Nucleus accumbens (tissue), 56 donors: ENCODE measurements around the gene NKTR.
"Not testable (repeated sequence)": the region's sequence is repeated elsewhere in the genome, so short reads cannot be mapped to it uniquely, and the experiment has no call there.

Source experiments
- DNase-seq, 56 donors: peaks; one replicate each; lab custom pipeline; 2025; lab: John Stamatoyannopoulos, UW

Gene NKTR

DNA sequence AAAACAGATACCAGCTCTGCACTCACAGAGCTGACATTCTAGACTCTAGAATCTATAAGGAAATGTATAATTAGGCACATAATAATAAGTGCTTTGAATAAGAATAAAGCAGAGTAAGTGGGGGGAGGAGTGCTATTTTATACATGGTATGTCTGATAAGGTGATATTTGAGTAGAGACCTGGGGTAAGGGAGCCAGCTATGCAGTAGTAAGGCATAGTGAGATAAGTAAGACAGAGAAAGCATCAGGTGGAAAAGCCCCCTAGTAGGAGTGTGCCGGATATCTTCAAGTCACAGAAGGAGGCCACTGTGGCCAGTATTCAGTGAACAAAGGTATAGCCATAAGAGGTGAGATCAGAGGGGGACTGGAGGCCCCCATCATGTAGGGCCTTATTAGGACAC, 6.9 kb upstream of the NKTR start:
- DNase-seq: no peak

DNA sequence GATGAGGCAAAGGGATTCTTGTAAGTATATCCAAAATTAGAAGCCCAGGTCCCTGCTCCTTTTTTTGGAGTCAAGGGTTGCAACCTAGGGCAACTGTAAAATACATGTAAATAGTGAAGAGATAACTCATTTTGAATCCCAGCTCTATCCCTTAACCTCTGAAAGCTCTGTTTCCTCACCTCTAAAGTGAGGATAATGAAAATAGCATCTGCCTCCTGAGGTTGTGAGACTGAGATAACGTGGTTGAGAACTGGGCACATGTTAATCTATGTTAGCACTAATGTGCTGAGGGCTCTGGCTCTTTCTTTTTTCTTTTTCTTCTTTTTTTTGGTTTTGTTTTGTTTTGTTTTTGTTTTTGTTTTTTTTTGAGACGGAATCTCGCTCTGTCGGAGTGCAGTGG, 4.8 kb upstream of the NKTR start:
- DNase-seq: no peak

DNA sequence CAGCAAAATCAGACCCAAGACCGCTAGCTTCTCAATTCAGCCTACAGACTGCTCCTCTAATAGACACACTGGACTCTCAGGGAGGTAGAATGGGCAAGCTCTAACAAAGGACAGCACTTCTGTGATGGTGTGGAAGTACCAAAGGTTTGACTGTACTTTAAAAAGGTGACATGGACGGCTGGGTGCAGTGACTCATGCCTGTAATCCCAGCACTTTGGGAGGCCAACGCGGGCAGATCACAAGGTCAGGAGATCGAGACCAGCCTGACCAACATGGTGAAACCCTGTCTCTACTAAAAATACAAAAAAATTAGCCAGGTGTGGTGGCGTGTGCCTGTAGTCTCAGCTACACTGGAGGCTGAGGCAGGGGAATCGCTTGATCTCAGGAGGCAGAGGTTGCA, 3.4 kb upstream of the NKTR start:
- not testable (repeated sequence) for DNase-seq

DNA sequence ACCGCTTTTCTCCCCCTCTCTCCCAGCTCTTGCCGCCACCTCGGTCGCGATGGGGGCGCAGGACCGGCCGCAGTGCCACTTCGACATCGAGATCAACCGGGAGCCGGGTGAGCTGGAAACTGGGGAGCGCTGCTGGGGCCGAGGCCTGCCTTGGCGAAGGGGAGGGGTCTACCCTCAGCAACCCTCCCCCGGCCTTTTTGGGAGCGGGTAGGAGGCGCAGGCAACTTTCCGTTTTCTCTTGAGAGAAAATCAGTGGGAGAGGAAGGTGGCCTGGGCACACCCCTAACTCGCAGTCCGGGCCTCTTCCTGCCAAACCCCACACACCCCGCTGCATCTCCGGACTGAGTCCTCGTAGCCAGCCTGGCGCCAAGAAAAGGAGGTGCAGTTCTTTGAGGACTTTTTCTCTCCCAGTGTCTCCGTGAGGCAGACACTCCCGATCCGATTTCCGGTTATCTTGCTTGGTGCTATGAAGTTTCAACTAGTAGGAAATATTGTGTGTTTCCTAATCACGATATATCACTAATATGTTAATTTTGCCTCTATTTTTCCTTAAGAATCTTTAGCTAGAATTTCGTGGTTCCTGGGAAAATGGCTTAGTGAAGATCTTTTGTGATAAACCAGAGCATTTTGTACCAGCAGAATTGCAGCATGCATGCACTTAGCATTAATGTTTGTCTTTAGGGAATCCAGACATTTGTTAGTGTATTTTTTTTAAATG, 631 bp downstream of the NKTR start:
- peak in 40 of 56 donors; percentile 10 to 81 (median 64) for DNase-seq

DNA sequence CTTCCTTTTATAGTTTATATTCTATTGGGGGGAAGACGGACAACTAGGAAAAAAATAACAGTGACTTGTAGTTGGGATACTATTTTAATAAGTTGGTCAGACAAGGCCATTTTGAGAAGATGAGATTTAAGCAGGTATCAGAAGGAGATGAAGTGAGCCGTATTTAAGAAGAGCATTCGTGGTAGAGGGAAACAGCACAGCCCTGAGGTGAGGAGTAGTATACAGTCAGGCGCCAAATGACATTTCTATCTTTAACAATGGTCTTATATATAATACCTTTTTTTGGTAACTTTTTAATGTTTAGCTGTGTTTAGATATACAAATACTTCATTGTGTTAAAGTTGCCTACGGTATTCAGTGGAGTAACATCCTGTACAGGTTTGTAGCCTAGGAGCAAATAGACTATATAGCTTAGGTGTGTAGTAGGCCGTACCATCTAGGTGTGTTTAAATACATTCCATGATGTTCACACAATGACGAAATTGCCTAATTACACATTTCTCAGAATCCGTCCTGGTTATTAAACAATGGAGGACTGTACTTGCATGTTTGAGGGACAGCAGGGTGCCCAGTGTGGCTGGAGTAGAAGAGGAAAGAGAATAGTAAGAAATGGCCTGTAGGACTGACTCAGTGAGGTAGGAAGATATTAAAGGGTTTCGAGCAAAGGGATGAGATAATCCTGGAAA, 1.6 kb downstream of the NKTR start:
- no peak for DNase-seq

DNA sequence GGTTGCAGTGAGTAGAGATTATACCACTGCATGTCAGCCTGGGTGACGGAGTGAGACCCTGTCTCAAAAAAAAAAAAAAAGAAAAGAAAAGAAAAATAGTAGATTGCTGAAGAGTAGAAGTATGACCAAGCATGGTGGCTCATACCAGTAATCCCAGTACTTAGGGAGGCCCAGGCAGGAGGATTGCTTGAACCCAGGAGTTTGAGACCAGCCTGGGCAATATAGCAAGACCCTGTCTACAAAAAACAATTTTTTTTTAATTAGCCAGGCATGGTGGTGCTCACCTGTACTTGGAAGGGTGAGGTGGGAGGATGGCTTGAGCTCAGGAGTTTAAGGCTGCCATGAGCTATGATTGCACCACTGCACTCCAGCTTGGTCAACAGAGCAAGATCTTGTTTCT, 2.5 kb downstream of the NKTR start:
- no peak for DNase-seq

DNA sequence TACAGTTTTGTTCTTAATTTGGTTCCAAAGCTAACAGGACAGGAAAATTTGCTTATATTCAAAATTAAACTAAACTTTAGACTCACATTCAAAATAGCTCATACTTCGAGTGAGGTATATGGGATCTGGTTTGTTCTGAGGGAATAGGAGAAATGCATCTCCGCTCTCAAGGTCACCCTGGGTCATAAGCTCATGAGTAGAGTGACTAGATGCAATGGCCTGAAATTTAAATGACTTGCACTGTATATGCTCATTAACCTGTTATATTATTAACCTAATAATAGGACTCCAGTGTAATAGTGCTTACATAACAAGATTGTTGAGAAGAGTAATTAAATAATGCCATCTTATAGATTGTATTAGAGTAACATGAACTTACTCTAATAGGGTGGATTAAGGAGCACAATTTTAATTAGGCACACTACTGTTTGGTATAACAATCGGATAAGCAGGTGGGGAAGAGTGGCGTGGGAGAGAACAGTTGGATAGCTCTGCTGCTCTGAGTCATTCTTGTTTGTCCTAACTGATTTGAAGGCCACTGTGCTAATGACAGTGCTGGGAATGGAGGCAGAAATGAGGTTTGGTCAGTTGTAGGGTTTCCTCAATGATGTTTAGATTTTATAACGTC, 5.2 kb downstream of the NKTR start:
- peak in 2 of 56 donors; percentile 7 to 49 for DNase-seq

DNA sequence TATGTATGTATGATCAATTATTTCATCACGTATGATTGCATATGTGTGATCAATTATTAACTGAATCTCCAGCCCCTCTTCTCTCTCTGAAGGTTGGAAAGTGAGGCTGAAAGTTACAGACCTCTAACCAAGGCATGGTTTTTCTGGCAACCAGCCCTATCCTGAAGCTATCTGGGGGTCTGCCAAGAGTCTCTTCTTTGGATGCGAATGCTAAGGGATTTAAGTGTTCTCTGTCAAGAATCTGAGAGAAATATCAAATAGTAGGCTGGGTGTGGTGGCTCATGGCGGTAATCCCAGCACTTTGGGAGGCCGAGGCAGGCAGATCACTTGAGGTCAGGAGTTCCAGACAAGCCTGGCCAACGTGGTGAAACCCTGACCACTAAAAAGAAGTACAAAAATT, 8.1 kb downstream of the NKTR start:
- peak in 1 of 56 donors; percentile 7 for DNase-seq

DNA sequence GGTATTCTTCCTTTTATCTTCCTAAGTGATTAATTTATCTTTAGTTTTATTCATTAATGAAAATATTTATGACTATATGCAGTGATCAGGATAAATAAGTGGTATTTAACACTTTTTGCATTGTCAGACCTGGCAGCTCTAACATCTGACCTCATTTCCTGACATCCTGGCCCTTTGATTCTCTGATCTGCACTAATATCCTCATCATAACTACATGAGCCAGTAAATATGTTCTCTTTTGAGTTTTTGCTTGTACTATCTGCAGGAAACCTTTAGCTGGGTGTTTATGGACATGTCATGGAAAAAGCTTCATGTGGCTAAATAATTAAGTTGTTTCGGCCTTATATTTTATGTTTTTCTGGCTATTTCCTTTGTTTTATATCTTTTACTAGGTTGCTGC, 10.5 kb downstream of the NKTR start:
- no peak for DNase-seq

DNA sequence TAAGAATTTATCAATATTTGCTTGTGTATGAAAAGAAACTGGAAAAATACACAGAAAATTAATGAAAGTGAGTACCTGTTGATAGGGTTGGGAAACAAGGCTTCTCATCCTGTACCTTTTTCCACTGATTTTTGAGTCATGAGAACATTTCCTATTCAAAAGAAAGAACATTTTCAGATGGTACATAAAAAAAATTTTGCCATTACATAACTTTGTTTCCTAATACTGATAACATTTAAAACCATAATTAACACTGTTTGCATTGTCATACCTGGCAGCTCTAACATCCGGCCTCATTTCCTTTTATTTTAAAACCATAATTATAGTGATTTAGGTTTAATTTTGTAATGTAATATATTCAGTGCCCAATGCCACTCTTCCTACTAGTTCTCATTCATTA, 11.7 kb downstream of the NKTR start:
- no peak for DNase-seq

DNA sequence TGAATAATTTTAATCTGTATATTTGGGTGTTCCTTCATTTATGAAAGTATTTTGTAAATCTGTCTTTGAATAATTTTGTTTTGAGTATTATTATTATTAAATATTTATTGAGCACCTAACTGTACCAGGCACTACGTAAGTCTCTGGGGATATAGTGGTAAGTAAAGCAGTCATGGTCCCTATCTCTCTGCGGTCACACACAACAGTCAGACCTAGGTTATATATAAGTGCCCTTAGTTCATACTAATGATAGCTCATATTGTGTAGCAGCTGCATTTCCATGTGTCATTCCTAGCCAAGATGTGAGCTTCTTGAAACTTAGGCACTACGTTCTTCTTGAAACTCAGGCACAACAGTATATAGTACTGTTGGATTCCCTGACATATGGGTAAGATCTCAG, 12.4 kb downstream of the NKTR start:
- DNase-seq: no peak

DNA sequence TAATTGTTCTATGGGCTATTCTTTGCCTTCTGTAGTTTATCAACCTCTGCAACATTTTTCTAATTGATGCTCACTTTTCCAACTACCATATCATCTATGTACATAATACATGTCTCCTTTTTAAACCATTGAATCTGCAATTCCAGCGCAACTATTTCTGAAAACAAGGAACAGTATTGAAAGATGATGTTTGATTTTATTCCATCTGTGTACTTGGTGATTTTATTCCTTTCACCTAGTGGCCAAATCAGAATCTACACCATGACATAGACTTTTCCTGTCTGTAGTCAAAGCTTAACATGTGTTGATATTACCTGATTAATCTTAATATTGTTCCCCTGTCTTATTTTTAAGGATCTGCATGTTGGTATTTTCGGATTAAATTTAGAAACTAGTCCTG, 13.0 kb downstream of the NKTR start:
- DNase-seq: no peak

DNA sequence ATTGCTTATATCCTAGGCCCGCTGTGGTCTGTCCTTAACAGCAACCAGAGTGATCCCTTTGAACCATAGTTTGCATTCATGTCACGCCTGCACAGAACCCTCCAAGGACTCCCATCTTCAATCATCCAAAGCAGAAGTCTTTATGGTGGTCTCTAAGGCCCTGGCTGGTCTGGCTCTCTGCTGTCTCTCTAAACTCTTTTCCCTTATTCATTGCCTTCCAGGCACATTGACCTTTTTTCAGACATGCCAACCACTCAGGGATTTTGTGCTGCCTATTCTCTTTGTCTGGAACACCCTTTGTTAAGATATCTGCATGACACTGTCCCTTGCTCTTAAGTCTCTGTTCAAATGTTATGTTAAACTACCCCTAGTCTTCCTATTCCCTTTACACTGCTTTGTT, 31.1 kb downstream of the NKTR start:
- DNase-seq: no peak

DNA sequence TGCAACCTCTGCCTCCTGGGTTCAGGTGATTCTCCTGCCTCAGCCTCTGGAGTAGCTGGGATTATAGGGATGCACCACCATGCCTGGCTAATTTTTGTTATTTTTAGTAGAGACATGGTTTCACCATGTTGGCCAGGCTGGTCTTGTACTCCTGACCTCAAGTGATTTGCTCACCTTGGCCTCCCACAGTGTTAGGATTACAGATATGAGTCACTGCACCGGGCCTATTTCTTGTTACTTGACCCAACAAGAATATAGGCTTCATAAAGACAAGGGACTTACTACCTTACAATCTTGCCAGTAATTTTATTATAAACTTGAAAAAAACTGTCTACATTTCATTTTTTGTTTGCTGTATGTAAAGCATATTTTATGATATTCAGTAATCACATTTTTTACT, 31.7 kb downstream of the NKTR start:
- DNase-seq: no peak

DNA sequence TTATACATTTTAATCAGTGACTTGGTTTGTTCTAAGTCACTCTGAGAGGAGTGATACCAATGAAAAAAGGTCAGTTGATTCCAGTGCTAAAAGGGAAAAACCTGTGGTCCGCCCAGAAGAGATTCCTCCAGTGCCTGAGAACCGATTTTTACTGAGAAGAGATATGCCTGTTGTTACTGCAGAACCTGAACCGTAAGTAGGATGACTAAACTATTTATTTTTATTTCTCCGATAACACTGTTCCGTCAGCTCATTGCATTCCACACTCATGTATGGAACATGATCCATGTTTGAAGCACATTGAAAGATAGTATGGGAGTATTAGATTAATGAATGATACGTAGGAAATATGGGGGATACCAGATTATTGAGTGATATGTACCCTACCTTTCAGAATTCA, 33.1 kb downstream of the NKTR start:
- DNase-seq: no peak

DNA sequence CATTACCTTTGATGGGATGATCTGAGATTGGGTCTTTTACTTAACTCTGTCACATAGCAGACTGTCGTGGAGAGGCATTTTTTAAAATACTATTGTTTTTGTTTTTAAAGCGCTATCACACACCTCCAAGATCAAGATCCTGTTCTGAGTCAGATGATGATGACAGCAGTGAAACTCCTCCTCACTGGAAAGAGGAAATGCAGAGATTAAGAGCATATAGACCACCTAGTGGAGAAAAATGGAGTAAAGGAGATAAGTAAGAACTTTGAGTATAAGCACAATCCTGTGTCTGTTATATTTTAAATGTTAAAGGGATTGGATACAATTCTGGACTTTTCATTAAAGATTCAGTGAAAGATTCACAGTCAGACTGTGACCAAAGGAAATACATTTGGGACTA, 34.6 kb downstream of the NKTR start:
- no peak for DNase-seq

DNA sequence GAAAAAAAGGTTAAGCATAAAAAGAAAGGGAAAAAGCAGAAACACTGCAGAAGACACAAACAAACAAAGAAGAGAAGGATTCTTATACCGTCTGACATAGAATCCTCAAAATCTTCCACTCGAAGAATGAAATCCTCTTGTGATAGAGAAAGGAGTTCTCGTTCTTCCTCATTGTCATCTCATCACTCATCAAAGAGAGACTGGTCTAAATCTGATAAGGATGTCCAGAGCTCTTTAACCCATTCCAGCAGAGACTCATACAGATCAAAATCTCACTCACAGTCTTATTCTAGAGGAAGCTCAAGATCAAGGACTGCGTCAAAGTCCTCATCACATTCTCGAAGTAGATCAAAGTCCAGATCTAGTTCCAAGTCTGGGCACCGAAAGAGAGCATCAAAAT, 36.5 kb downstream of the NKTR start:
- no peak for DNase-seq

DNA sequence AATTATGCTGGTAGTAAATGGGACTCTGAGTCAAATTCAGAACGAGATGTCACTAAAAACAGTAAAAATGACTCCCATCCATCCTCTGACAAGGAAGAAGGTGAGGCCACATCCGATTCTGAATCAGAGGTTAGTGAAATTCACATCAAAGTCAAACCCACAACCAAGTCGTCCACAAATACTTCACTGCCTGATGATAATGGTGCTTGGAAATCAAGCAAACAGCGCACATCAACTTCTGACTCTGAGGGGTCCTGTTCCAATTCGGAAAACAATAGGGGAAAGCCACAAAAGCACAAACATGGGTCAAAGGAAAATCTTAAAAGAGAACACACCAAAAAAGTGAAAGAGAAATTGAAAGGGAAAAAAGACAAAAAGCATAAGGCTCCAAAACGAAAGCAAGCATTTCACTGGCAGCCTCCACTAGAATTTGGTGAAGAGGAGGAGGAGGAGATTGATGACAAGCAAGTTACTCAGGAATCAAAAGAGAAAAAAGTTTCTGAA, 37.9 kb downstream of the NKTR start:
- DNase-seq: no peak

DNA sequence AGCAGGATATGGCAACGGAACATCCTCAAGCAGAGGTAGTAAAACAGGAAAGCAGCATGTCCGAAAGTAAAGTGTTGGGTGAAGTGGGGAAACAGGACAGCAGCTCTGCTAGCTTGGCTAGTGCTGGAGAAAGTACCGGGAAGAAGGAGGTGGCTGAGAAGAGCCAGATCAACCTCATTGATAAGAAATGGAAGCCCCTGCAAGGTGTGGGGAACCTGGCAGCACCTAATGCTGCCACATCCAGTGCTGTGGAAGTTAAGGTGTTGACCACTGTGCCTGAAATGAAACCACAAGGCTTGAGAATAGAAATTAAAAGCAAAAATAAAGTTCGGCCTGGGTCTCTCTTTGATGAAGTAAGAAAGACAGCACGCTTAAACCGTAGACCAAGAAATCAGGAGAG, 38.7 kb downstream of the NKTR start:
- no peak for DNase-seq

DNA sequence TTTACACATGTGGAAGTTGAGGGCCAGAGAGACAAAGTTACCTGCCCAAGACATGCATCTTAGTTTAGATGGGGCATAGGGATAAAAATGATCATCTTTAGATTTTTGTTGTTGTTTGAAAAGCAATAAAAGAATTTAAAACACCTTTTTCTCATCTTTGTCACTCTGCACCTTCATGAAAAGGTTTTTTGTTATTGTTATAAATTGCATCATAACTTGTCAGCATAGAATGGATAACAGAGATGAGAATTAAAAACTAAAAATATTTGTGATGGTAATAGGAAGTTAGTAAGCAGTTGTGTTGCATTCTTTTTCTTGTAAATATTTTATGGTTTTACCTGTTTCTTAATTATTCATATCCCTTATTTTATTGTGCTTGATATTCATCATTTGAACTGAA, 39.6 kb downstream of the NKTR start:
- DNase-seq: no peak

DNA sequence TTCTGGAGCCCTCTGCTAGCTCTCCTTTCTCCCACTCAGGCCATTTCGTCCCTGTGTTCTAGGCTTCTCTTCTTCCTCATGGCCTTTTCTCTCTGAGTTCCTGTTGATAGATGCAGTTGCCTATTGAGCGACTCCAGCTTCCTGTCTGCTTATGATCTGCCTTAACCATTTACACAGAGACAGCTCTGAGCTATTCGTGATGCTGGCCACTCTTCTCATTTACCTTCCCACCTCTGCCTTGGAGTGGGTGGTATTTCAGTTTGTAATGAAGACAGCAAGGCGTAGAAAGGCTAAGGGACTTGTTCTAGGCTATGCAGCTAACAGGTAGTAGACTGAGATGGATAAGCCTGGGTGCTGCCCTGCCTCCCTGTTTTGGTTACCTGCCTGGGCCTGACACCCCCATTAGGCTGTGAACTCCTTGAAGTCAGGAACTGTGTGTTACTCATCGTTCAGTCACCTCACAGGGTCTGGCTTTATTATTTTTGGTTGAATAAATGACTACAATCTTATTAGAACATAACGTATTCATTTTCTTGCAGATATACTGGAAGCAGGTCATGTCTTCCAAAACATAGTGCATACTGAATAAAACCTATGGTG, 40.4 kb downstream of the NKTR start:
- no peak for DNase-seq
